Measurements from ENCODE around the gene DNAJB7. TPM values are rescaled to one million over a fixed set of nuclear protein-coding genes. Genes with fewer than 3 reads are reported as not detected.

Gene DNAJB7
- not detected in 2 replicates for total RNA-seq

GRCh38 chr22:40862013-40862412 lies at the start of gene DNAJB7:
DNAJB7 (minus strand) TSS chr22:40862113; CDS start chr22:40861994, 119 bp downstream.

GRCh38 chr22:40856513-40857308 lies 5.2 kb downstream of the DNAJB7 start, which contains the start of the genes ST13 and XPNPEP3:
ST13 (minus strand) TSS chr22:40856639; CDS start chr22:40856540, 99 bp downstream.
XPNPEP3 (plus strand) TSS chr22:40857148; CDS start chr22:40857182, 34 bp downstream.

DNA sequence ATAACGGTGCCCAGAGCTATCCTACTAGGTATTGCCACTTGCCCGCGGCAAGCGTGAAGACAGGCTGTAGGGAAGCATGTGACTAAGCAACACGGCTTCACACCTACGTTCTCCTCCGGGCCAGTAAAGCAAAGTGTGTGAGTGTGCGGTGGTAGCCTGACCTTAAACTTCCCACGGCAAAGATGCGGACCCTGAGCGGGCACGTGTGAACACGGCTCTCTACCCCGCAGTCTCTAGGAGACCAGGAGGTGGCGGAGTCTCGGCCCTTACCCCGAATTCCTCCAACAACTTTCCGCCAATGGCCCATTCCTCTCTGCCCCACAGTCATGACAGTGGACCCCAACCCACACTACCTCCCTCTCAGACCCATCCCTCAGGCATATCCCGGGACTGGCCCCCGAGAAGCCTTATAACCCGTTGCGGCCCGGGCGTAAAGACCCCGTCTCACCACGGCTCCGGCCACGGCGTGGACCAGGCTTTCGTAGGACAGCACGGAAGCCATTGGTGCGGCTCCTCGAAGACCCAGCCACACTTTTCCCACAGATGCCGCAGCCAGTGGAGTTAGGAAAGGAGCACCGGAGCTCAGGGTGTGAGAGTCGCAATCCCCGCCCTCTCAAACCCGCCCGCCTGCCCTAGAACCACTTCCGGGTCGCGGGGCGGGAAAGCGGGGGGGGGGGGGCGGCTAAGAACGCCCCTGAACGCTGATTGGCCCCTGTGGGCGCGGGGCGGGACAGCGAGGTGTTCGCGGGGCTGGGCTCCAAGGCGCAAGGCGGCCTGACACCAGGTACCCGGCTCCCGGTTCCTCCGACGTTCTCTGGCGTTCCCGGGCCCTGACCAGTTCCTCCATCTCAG lies 42.9 kb downstream of the DNAJB7 start, which contains the start of gene SLC25A17:
Gene SLC25A17 (minus strand): TSS at position 600 of the 852 bp plus-strand sequence. CDS start 98 bp downstream, at position 502.

Other genes starting within 250 kb of the DNAJB7 start
- 15.0 and 39.0 TPM in 2 replicates for gene MRTFA, start 225.4 kb downstream of the DNAJB7 start, total RNA-seq
- 0.14 TPM in 1 of 2 replicates, not detected in the other for gene MCHR1, start 182.6 kb downstream of the DNAJB7 start, total RNA-seq
- 21.7 and 29.0 TPM in 2 replicates for gene SLC25A17, start 42.8 kb downstream of the DNAJB7 start, total RNA-seq
- gene ST13, start 5.5 kb downstream of the DNAJB7 start, total RNA-seq, result 190 and 314 TPM in 2 replicates
- gene XPNPEP3, start 5.0 kb downstream of the DNAJB7 start, total RNA-seq, result 4.8 and 14.8 TPM in 2 replicates
- 20.6 and 28.4 TPM in 2 replicates for gene RBX1, start 89.3 kb upstream of the DNAJB7 start, total RNA-seq
- 40.0 and 130 TPM in 2 replicates for gene EP300, start 230.5 kb upstream of the DNAJB7 start, total RNA-seq

Data from nasal cavity respiratory epithelium epithelial cell of viscerocranial mucosa (primary cell).